Upper lobe of left lung (tissue), 4 donors: ENCODE data around the gene DNA2.

Source experiments
- CTCF ChIP-seq, 6 experiments: fragments of 450-650 bp in 4 of 6; fragments of 200-600 bp in 2 of 6; sonication (generic) in 2 of 6; IDR thresholded peaks; one replicate each; pipeline ENCODE4 v1.5.1; 2016 to 2019; ENCODE audit warnings: antibody characterized with exemption in 6 of 6
- POLR2AphosphoS5 ChIP-seq, 2 donors: sonication (generic); formaldehyde crosslinking; IDR thresholded peaks; one replicate each; pipeline ENCODE4 v1.5.1; 2017; ENCODE audit warnings: antibody characterized with exemption in 2 of 2

GRCh38 chr10:68408898-68409518 lies 62.8 kb downstream of the DNA2 start:
- no peak for TF ChIP-seq CTCF (IDR thresholded peaks at IDR 0.05)
- no peak for TF ChIP-seq POLR2AphosphoS5 (IDR thresholded peaks at IDR 0.05)
